Esophagus muscularis mucosa (tissue), 4 donors: ENCODE data around the gene HHLA2. TPM values are rescaled to one million over a fixed set of nuclear protein-coding genes. Genes with fewer than 3 reads are reported as not detected.

ENCODE experiments used
- DNase-seq: peaks from one replicate; pipeline ENCODE4 v3.0.0-alpha.2; 2017; ENCODE audit errors: extremely low spot score
- H3K27ac ChIP-seq, 4 donors: fragments of 200-600 bp; sonication (generic); replicated peaks in 1 of 4; 1 replicate in 3 of 4; 2 replicates in 1 of 4; pipeline ENCODE4 v1.5.1; 2016 to 2019; ENCODE audit warnings: mild to moderate bottlenecking in 1 of 4
- H3K27me3 ChIP-seq, 4 donors: fragments of 200-600 bp; sonication (generic); one replicate each; pipeline versions ENCODE4 v1.5.1 to v1.6.0; 2016 to 2019
- H3K36me3 ChIP-seq, 4 donors: fragments of 200-600 bp; sonication (generic); one replicate each; pipeline ENCODE4 v1.5.1; 2016 to 2019
- H3K4me1 ChIP-seq, 4 donors: fragments of 200-600 bp; sonication (generic); one replicate each; pipeline ENCODE4 v1.5.1; 2016 to 2019
- H3K4me3 ChIP-seq, 4 donors: fragments of 200-600 bp; sonication (generic); 1 replicate in 2 of 4; 2 replicates in 2 of 4; pipeline ENCODE4 v1.5.1; 2016 to 2019; ENCODE audit warnings: mild to moderate bottlenecking in 4 of 4, moderate library complexity in 1 of 4
- H3K9me3 ChIP-seq, 4 donors: fragments of 200-600 bp; sonication (generic); 1 replicate in 3 of 4; 2 replicates in 1 of 4; pipeline ENCODE4 v1.5.1; 2016 to 2019
- CTCF ChIP-seq, 3 experiments: fragments of 200-600 bp in 2 of 3; fragments of 450-650 bp in 1 of 3; sonication (generic) in 2 of 3; IDR thresholded peaks; one replicate each; pipeline ENCODE4 v1.5.1; 2017 to 2019; ENCODE audit warnings: antibody characterized with exemption in 3 of 3, mild to moderate bottlenecking in 2 of 3, moderate library complexity in 1 of 3
- EP300 ChIP-seq: sonication (generic); formaldehyde crosslinking; IDR thresholded peaks from one replicate; pipeline ENCODE4 v1.6.1; 2017; ENCODE audit warnings: antibody characterized with exemption
- POLR2A ChIP-seq: fragments of 450-650 bp; IDR thresholded peaks from one replicate; pipeline ENCODE4 v1.6.1; 2017; ENCODE audit warnings: antibody characterized with exemption, moderate library complexity, mild to moderate bottlenecking, low read depth
- POLR2AphosphoS5 ChIP-seq, 2 donors: sonication (generic); formaldehyde crosslinking; IDR thresholded peaks; one replicate each; pipeline ENCODE4 v1.6.1; 2017; ENCODE audit warnings: antibody characterized with exemption in 2 of 2
- WGBS: methylation state at CpG from one replicate; pipeline ENCODE4 v1.1.5; 2018; 5-methylcytosine and 5-hydroxymethylcytosine counted together
- intact Hi-C: fragments of 100-400 bp; cut with DNase I; formaldehyde crosslinking; loops from one replicate; pipeline ENCODE4 v1.15.1; 2023
- total RNA-seq, 4 donors: library from RNA; depleted of rRNA; stranded (reverse); fragments of >200 nt; gene quantifications; one replicate each; pipeline versions ENCODE4 v1.1.0 to v1.2.1, GENCODE V29; 2016

The HHLA2 gene
- total RNA-seq, 4 donors from 2014 or later, result not detected

- no peak for DNase-seq
- Histone ChIP-seq H3K27ac (no peak overlapping the region), H3K4me1 (peaks cover 3 to 8% (median 4%) of the 10 kb centered on the region in 4 donors), H3K9me3 (no peaks in the 10 kb centered on the region), H3K27me3 (no peaks in the 10 kb centered on the region), H3K4me3 (no peak overlapping the region), H3K36me3 (no peaks in the 10 kb centered on the region)
- 95% methylated on average over 4 of the region's 4 CpGs for WGBS
- intact Hi-C loops, result no loop called here
- TF ChIP-seq POLR2AphosphoS5 (IDR thresholded peaks at IDR 0.05), result no peak
These were observed 6.2 kb downstream of the HHLA2 start for GRCh38 chr3:108302570-108302969.

DNA sequence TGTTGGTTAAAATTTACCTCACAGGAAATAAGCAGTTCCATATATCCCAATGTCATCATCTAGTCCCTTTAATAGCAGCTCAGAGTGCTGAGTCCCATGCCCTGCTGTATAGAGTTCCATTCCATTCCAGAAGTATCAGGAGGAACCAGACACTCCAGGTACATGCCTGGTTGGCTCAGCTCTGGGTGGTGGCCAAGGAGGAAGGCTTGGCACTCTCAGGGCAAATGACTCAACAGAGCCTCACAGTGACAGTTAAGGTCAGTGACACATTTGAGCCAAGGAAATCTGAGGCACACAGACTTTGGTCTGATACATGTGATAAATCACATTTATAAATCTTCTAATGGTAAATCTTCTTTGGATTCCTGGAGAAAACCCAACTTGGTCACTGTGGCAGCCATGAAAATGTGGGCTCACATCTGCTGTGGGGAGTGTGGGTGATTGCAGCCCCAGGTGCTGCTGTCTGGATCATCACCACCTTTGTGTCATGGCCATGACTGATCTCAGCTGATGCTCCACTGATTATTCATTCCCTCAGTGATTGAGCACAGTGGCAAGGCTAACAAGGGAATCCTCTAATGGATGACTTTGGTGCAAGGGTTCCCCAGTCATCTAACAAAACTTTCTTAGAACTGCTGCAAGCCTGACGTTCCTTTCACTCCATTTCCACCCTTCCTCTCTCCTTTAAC, 9.3 kb downstream of the HHLA2 start:
- H3K27ac ChIP-seq, result no peak overlapping the region
- WGBS, result 95% methylated on average over 1 of the region's 1 CpG
- intact Hi-C loops, result no loop called here
- TF ChIP-seq EP300, result no peak
- TF ChIP-seq POLR2AphosphoS5 (IDR thresholded peaks at IDR 0.05), result no peak
- no peak for TF ChIP-seq POLR2A
- TF ChIP-seq CTCF (IDR thresholded peaks at IDR 0.05), result no peak
- H3K36me3 ChIP-seq, result no peaks in the 10 kb centered on the region
- H3K9me3 ChIP-seq, result no peaks in the 10 kb centered on the region
- no peak overlapping the region for H3K4me3 ChIP-seq
- no peak for DNase-seq
- H3K27me3 ChIP-seq, result no peaks in the 10 kb centered on the region
- no peaks in the 10 kb centered on the region for H3K4me1 ChIP-seq

DNA sequence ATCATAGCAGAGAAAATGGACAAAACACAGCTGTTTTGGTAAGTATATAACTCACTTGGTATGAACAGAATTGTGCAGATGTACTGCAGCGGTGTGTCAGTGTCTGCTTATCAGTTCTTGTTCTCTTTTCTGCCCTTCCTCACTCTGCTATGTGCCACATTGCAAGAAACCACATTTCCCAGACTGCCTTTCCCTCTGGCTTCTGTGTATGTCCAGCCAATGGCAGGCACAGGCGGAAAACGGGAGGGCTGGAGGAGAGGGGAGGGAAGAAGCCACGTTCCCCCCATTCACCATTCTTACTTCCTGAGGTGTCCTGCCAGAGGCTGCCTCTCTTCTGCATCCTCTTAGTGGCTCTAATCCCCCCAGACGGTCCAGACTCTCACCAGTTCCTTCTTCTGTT, 15.4 kb downstream of the HHLA2 start:
- no peak overlapping the region for H3K27ac ChIP-seq
- intact Hi-C loops, result no loop called here
- no peaks in the 10 kb centered on the region for H3K27me3 ChIP-seq
- WGBS, result 54% methylated on average over 5 of the region's 5 CpGs
- H3K4me3 ChIP-seq, result no peak overlapping the region
- H3K4me1 ChIP-seq, result no peaks in the 10 kb centered on the region
- H3K9me3 ChIP-seq, result no peaks in the 10 kb centered on the region
- TF ChIP-seq CTCF (IDR thresholded peaks at IDR 0.05) (no peak), POLR2A (no peak), EP300 (no peak), POLR2AphosphoS5 (IDR thresholded peaks at IDR 0.05) (no peak)
- no peaks in the 10 kb centered on the region for H3K36me3 ChIP-seq
- DNase-seq, result no peak

GRCh38 chr3:108312656-108313055, 16.3 kb downstream of the HHLA2 start:
- no peak for TF ChIP-seq POLR2A
- no peak for TF ChIP-seq POLR2AphosphoS5 (IDR thresholded peaks at IDR 0.05)
- no peak for TF ChIP-seq EP300
- TF ChIP-seq CTCF (IDR thresholded peaks at IDR 0.05), result no peak
- intact Hi-C loops, result no loop called here
- Histone ChIP-seq H3K4me3 (no peak overlapping the region), H3K4me1 (no peaks in the 10 kb centered on the region), H3K9me3 (no peaks in the 10 kb centered on the region), H3K36me3 (no peaks in the 10 kb centered on the region), H3K27me3 (no peaks in the 10 kb centered on the region), H3K27ac (no peak overlapping the region)
- no peak for DNase-seq
- WGBS, result 69% methylated on average over 1 of the region's 1 CpG

DNA sequence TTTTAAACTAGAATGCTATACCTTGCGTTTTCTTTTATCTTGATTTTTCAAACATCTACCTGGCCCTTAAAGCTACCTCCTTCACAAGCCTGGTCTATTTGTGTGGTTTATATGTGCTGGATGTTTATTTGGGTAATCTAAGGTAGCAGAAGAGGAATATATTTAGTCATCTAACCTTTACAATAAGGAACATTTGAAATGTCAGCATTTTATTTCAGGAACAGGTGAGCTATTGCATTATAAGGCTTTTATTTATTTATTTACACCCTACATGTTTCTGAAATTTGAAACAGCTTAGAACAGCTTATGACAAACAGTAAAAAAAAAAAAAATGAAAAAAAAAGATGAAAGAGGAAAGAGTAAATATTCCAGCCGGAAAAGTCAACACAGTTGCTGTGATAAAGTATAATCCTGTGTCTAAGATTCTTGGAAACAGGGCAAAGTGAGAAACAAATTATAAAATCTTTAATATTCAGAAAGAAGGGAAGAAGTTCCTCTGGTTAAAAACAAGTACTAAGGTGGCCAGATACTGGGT, 19.5 kb downstream of the HHLA2 start:
- WGBS, result 86% methylated on average over 2 of the region's 2 CpGs
- no peak for TF ChIP-seq EP300
- no peak for TF ChIP-seq POLR2A
- no peak for TF ChIP-seq CTCF (IDR thresholded peaks at IDR 0.05)
- TF ChIP-seq POLR2AphosphoS5 (IDR thresholded peaks at IDR 0.05), result no peak
- intact Hi-C loops, result no loop called here

More for the DNA sequence above, 19.5 kb downstream of the HHLA2 start:
- Histone ChIP-seq H3K4me1 (no peaks in the 10 kb centered on the region), H3K9me3 (no peaks in the 10 kb centered on the region), H3K27me3 (no peaks in the 10 kb centered on the region), H3K27ac (no peak overlapping the region), H3K4me3 (no peak overlapping the region), H3K36me3 (no peaks in the 10 kb centered on the region)
- DNase-seq, result no peak
